HCT116 (cell line): ENCODE results near the gene DPY19L3. TPM values are rescaled to one million over a fixed set of nuclear protein-coding genes. Genes with fewer than 3 reads are reported as not detected.

Experiments used
- ATAC-seq: fragments of 200-7000 bp; cut with Tn5 transposase; 2 replicates; pipeline ENCODE4 v1.9.1; 2020; ENCODE audit warnings: mild to moderate bottlenecking, moderate library complexity
- BruUV-seq: library from RNA; stranded (reverse); fragments of 400-500 nt; replicated peaks from 2 replicates; lab custom pipeline; 2021; lab: Mats Ljungman, UMichigan
- CTCF ChIA-PET: fragments of 300-600 bp; sonication (Branson Sonifier 250); formaldehyde crosslinking; loops from one replicate; lab custom pipeline; 2021; ENCODE audit warnings: antibody characterized with exemption; lab: Charles Lee
- POLR2A ChIA-PET: fragments of 300-600, 350-600 bp; sonication (Branson Sonifier 250); formaldehyde crosslinking; loops from one replicate; lab custom pipeline; 2021; ENCODE audit warnings: antibody characterized with exemption; lab: Charles Lee
- RAD21 ChIA-PET, 2 experiments: fragments of 300-600 bp; sonication (Branson Sonifier 250); formaldehyde crosslinking; loops; one replicate each; lab custom pipeline; 2023; ENCODE audit warnings: low total read pairs in 2 of 2; ENCODE audit not compliant: uncharacterized antibody in 2 of 2, unreplicated experiment in 2 of 2, low non-redundant PET in 1 of 2; lab: Charles Lee
- DNase-seq: peaks from one replicate; pipeline ENCODE4 v3.0.0-alpha.2; 2010; ENCODE audit warnings: low read depth, low spot score
- H2AFZ ChIP-seq: fragments of 200-600 bp; shearing (Covaris generic), sonication (generic); 2 replicates; pipeline ENCODE4 v1.6.1; 2017; ENCODE audit warnings: low read depth, mixed run types, mixed read lengths, antibody characterized with exemption, low read length; ENCODE audit not compliant: poor library complexity, severe bottlenecking
- H3K27ac ChIP-seq: 2 replicates; pipeline ENCODE4 v1.5.1; 2012; ENCODE audit warnings: low read depth, low read length
- H3K27me3 ChIP-seq: fragments of 200-600 bp; sonication (generic); 2 replicates; pipeline ENCODE4 v1.6.1; 2016; ENCODE audit warnings: mixed run types, low read length, mixed read lengths; ENCODE audit not compliant: insufficient read depth
- H3K36me3 ChIP-seq, 2 experiments: fragments of 200-500 bp in 1 of 2; fragments of 200-600 bp in 1 of 2; sonication (Bioruptor generic) in 1 of 2; sonication (generic) in 1 of 2; 2 replicates each; pipeline versions ENCODE4 v1.5.1 to v1.6.1; 2014 to 2016; ENCODE audit warnings: low read length in 2 of 2, inconsistent platforms in 1 of 2, mixed read lengths in 1 of 2, mixed run types in 1 of 2; ENCODE audit not compliant: insufficient read depth in 2 of 2, control insufficient read depth in 1 of 2
- H3K4me1 ChIP-seq, 2 experiments: fragments of 200-600 bp in 1 of 2; sonication (generic) in 1 of 2; 2 replicates each; pipeline versions ENCODE4 v1.5.1 to v1.6.1; 2012 to 2017; ENCODE audit warnings: low read length in 2 of 2, inconsistent platforms in 1 of 2, mild to moderate bottlenecking in 1 of 2, mixed read lengths in 1 of 2, mixed run types in 1 of 2, moderate library complexity in 1 of 2; ENCODE audit not compliant: insufficient read depth in 2 of 2, control insufficient read depth in 1 of 2
- H3K4me2 ChIP-seq: fragments of 200-600 bp; sonication (generic); 2 replicates; pipeline ENCODE4 v1.6.1; 2017; ENCODE audit warnings: mixed run types, low read length, mixed read lengths
- H3K4me3 ChIP-seq, 2 experiments: fragments of 200-600 bp in 1 of 2; sonication (generic) in 1 of 2; replicated peaks in 1 of 2; 2 replicates each; pipeline ENCODE4 v1.5.1; 2011 to 2016; ENCODE audit warnings: low read length in 2 of 2, control low read depth in 1 of 2, low read depth in 1 of 2, mild to moderate bottlenecking in 1 of 2, mixed read lengths in 1 of 2, mixed run types in 1 of 2
- H3K79me2 ChIP-seq: fragments of 200-600 bp; sonication (generic); 2 replicates; pipeline ENCODE4 v1.6.1; 2017; ENCODE audit warnings: mild to moderate bottlenecking, mixed run types, low read length, moderate library complexity, mixed read lengths; ENCODE audit not compliant: insufficient read depth
- H3K9ac ChIP-seq: fragments of 200-600 bp; sonication (generic); 2 replicates; pipeline ENCODE4 v1.6.1; 2016; ENCODE audit warnings: low read length, mixed read lengths
- H3K9me2 ChIP-seq: fragments of 200-600 bp; sonication (generic), shearing (Covaris generic); 2 replicates; pipeline ENCODE4 v1.6.1; 2017; ENCODE audit warnings: mixed run types, mild to moderate bottlenecking, moderate library complexity; ENCODE audit not compliant: insufficient read depth
- H3K9me3 ChIP-seq, 2 experiments: fragments of 200-500 bp in 1 of 2; fragments of 200-600 bp in 1 of 2; sonication (Bioruptor generic) in 1 of 2; sonication (generic) in 1 of 2; 2 replicates each; pipeline ENCODE4 v1.6.1; 2014 to 2017; ENCODE audit warnings: low read length in 2 of 2, mixed read lengths in 2 of 2, inconsistent platforms in 1 of 2, low read depth in 1 of 2, mild to moderate bottlenecking in 1 of 2, mixed run types in 1 of 2, moderate library complexity in 1 of 2; ENCODE audit not compliant: control insufficient read depth in 1 of 2, insufficient read depth in 1 of 2
- H4K20me1 ChIP-seq: fragments of 200-600 bp; sonication (generic), shearing (Covaris generic); 2 replicates; pipeline ENCODE4 v1.6.1; 2017; ENCODE audit warnings: mixed run types, mild to moderate bottlenecking, moderate library complexity; ENCODE audit not compliant: insufficient read depth
- CEBPB ChIP-seq: IDR thresholded peaks from 2 replicates; pipeline ENCODE4 v1.6.1; 2012; ENCODE audit warnings: low read depth
- CTCF ChIP-seq, 3 experiments: fragments of 200-600 bp in 1 of 3; sonication (generic) in 1 of 3; IDR thresholded peaks in 2 of 3; conservative IDR thresholded peaks in 1 of 3; 2 replicates each; pipeline ENCODE4 v1.5.1; 2012 to 2017; ENCODE audit warnings: low read depth in 2 of 3, low read length in 2 of 3, antibody characterized with exemption in 1 of 3, borderline replicate concordance in 1 of 3, control low read depth in 1 of 3, mild to moderate bottlenecking in 1 of 3, mixed read lengths in 1 of 3, mixed run types in 1 of 3, moderate library complexity in 1 of 3; ENCODE audit not compliant: insufficient read depth in 1 of 3
- EZH2phosphoT487 ChIP-seq: fragments of 200-600 bp; IDR thresholded peaks from 2 replicates; pipeline ENCODE4 v1.6.1; 2018; ENCODE audit warnings: antibody characterized with exemption, borderline replicate concordance
- JUND ChIP-seq: IDR thresholded peaks from 2 replicates; pipeline ENCODE4 v1.6.1; 2012
- MAX ChIP-seq: IDR thresholded peaks from 2 replicates; pipeline ENCODE4 v1.6.1; 2012
- POLR2A ChIP-seq: IDR thresholded peaks from 2 replicates; pipeline ENCODE4 v1.7.0; 2011; ENCODE audit warnings: borderline replicate concordance; ENCODE audit not compliant: insufficient read depth, insufficient read length; ENCODE audit errors: extremely low read depth
- SP1 ChIP-seq: IDR thresholded peaks from 2 replicates; pipeline ENCODE4 v1.6.1; 2012; ENCODE audit warnings: low read depth
- YY1 ChIP-seq: IDR thresholded peaks from 2 replicates; pipeline ENCODE4 v1.6.1; 2011; ENCODE audit warnings: low read length, low read depth, moderate library complexity, mild to moderate bottlenecking; ENCODE audit not compliant: insufficient replicate concordance; ENCODE audit errors: extremely low read depth
- ZBTB33 ChIP-seq: IDR thresholded peaks from 2 replicates; pipeline ENCODE4 v1.6.1; 2011; ENCODE audit warnings: mild to moderate bottlenecking, low read length, moderate library complexity; ENCODE audit not compliant: insufficient replicate concordance; ENCODE audit errors: extremely low read depth
- ZNF274 ChIP-seq: fragments of 200-500 bp; sonication (Bioruptor generic); IDR thresholded peaks from 2 replicates; pipeline ENCODE4 v1.6.1; 2014; ENCODE audit warnings: mild to moderate bottlenecking, low read depth, low read length, inconsistent platforms
- intact Hi-C: fragments of 100-400 bp; cut with micrococcal nuclease; formaldehyde crosslinking; loops from 2 replicates; pipeline ENCODE4 v1.10.0; 2022
- total RNA-seq: library from RNA; stranded (reverse); gene quantifications from one replicate; pipeline ENCODE4 v1.2.1, GENCODE V29; 2021; ENCODE audit not compliant: unreplicated experiment

DPY19L3 gene
- total RNA-seq, 1 experiment from 2014 or later: 14.5 TPM

- ATAC-seq (no peak), DNase-seq (no peak)
- Histone ChIP-seq H3K27me3 (no peaks in the 10 kb centered on the region), H3K4me2 (no peak overlapping the region), H2AFZ (no peak overlapping the region), H3K9ac (no peak overlapping the region), H3K27ac (no peak overlapping the region), H4K20me1 (peaks cover 7% of the 10 kb centered on the region; the same call in 1 of the 2 replicates), H3K9me3 (no peaks in the 10 kb centered on the region), H3K36me3 (peaks cover 52 to 53% of the 10 kb centered on the region in 2 experiments; a peak in 3 of 4 replicates), H3K9me2 (no peaks in the 10 kb centered on the region), H3K79me2 (peaks cover 69% of the 10 kb centered on the region), H3K4me1 (no peaks in the 10 kb centered on the region), H3K4me3 (no peak overlapping the region)
- ChIA-PET POLR2A (no interaction called here), CTCF (no interaction called here), RAD21 (no interaction called here)
- TF ChIP-seq JUND (no peak), ZBTB33 (no peak), CEBPB (no peak)
- no TSS peak for BruUV-seq
- intact Hi-C loops: no loop called here
Observed at GRCh38 chr19:32359581-32359980, 46.0 kb upstream of the DPY19L3 start.

GRCh38 chr19:32361574-32362317 is 43.8 kb upstream of the DPY19L3 start:
- no peaks in the 10 kb centered on the region for H3K9me3 ChIP-seq
- POLR2A ChIA-PET: no interaction called here
- ATAC-seq (no peak), DNase-seq (no peak)
- H3K4me1 ChIP-seq: no peaks in the 10 kb centered on the region
- RAD21 ChIA-PET: no interaction called here
- no peak overlapping the region for H2AFZ ChIP-seq
- intact Hi-C loops: no loop called here
- no peak overlapping the region for H3K9ac ChIP-seq
- no TSS peak for BruUV-seq
- no peak overlapping the region for H3K4me2 ChIP-seq
- CTCF ChIA-PET: no interaction called here
- no peaks in the 10 kb centered on the region for H3K9me2 ChIP-seq
- no peaks in the 10 kb centered on the region for H3K27me3 ChIP-seq
- peaks cover 7% of the 10 kb centered on the region; the same call in 1 of the 2 replicates for H4K20me1 ChIP-seq
- H3K4me3 ChIP-seq: no peak overlapping the region
- peaks cover 37 to 43% of the 10 kb centered on the region in 2 experiments; a peak in 3 of 4 replicates for H3K36me3 ChIP-seq
- no peak overlapping the region for H3K27ac ChIP-seq
- H3K79me2 ChIP-seq: peaks cover 75% of the 10 kb centered on the region
- TF ChIP-seq SP1 (no peak), YY1 (no peak), EZH2phosphoT487 (no peak), POLR2A (no peak), ZNF274 (no peak), MAX (no peak), CTCF (IDR thresholded peaks at IDR 0.05 in 2 of 3, conservative IDR thresholded peaks at IDR 0.05 in 1 of 3; ENCODE audit: borderline replicate concordance in 1 of 3, insufficient read depth in 1 of 3, low read depth in 2 of 3, low read length in 2 of 3) (no peak)
